Measurements from ENCODE around the gene NF1. TPM values are rescaled to one million over a fixed set of nuclear protein-coding genes. Genes with fewer than 3 reads are reported as not detected.

The NF1 gene
- total and polyA plus RNA-seq, 2 of the 13 experiments (the other 11 are each of a cell fraction or from before 2014, with no cell fraction given), result 21.5 to 26.5 TPM

DNA sequence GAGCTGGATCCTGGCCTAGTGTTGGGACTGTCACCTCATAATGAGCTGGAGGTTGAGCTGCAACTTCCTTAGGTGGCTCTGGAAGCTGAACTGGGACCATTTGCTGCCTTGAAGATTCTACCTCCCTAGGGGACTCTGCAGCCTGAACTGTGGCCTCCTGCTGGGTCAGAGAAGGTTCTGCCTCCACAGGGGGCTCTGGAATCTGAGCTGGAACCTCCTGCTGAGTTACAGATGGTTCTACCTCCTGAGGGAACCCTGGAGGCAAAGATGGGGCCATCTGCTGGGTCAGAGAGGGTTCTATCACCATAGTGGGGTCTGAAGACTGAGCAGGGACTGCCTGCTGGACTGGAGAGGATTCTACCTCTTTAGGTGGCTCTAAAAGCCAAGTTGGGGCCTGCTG, 46.6 kb upstream of the NF1 start (continued):
- TF ChIP-seq, protein P1, sequence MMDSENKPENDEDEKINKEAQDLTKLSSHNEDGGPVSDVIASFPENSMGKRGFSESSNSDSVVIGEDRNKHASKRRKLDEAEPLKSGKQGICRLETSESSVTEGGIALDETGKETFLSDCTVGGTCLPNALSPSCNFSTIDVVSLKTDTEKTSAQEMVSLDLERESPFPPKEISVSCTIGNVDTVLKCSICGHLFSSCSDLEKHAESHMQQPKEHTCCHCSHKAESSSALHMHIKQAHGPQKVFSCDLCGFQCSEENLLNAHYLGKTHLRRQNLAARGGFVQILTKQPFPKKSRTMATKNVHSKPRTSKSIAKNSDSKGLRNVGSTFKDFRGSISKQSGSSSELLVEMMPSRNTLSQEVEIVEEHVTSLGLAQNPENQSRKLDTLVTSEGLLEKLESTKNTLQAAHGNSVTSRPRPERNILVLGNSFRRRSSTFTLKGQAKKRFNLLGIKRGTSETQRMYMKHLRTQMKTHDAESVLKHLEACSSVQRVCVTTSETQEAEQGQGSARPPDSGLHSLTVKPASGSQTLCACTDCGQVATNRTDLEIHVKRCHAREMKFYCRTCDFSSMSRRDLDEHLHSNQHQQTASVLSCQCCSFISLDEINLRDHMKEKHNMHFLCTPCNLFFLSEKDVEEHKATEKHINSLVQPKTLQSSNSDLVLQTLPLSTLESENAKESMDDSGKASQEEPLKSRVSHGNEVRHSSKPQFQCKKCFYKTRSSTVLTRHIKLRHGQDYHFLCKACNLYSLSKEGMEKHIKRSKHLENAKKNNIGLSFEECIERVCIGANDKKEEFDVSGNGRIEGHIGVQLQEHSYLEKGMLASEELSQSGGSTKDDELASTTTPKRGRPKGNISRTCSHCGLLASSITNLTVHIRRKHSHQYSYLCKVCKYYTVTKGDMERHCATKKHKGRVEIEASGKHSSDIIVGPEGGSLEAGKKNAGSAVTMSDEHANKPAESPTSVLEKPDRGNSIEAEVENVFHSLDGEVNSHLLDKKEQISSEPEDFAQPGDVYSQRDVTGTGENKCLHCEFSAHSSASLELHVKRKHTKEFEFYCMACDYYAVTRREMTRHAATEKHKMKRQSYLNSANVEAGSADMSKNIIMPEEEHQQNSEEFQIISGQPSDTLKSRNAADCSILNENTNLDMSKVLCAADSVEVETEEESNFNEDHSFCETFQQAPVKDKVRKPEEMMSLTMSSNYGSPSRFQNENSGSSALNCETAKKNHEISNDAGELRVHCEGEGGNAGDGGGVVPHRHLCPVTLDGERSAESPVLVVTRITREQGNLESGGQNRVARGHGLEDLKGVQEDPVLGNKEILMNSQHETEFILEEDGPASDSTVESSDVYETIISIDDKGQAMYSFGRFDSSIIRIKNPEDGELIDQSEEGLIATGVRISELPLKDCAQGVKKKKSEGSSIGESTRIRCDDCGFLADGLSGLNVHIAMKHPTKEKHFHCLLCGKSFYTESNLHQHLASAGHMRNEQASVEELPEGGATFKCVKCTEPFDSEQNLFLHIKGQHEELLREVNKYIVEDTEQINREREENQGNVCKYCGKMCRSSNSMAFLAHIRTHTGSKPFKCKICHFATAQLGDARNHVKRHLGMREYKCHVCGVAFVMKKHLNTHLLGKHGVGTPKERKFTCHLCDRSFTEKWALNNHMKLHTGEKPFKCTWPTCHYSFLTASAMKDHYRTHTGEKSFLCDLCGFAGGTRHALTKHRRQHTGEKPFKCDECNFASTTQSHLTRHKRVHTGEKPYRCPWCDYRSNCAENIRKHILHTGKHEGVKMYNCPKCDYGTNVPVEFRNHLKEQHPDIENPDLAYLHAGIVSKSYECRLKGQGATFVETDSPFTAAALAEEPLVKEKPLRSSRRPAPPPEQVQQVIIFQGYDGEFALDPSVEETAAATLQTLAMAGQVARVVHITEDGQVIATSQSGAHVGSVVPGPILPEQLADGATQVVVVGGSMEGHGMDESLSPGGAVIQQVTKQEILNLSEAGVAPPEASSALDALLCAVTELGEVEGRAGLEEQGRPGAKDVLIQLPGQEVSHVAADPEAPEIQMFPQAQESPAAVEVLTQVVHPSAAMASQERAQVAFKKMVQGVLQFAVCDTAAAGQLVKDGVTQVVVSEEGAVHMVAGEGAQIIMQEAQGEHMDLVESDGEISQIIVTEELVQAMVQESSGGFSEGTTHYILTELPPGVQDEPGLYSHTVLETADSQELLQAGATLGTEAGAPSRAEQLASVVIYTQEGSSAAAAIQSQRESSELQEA (CRISPR knock-in tag; IDR thresholded peaks at IDR 0.05; ENCODE audit: not compliant biosample characterization), result no peak
- TF ChIP-seq, protein P2, sequence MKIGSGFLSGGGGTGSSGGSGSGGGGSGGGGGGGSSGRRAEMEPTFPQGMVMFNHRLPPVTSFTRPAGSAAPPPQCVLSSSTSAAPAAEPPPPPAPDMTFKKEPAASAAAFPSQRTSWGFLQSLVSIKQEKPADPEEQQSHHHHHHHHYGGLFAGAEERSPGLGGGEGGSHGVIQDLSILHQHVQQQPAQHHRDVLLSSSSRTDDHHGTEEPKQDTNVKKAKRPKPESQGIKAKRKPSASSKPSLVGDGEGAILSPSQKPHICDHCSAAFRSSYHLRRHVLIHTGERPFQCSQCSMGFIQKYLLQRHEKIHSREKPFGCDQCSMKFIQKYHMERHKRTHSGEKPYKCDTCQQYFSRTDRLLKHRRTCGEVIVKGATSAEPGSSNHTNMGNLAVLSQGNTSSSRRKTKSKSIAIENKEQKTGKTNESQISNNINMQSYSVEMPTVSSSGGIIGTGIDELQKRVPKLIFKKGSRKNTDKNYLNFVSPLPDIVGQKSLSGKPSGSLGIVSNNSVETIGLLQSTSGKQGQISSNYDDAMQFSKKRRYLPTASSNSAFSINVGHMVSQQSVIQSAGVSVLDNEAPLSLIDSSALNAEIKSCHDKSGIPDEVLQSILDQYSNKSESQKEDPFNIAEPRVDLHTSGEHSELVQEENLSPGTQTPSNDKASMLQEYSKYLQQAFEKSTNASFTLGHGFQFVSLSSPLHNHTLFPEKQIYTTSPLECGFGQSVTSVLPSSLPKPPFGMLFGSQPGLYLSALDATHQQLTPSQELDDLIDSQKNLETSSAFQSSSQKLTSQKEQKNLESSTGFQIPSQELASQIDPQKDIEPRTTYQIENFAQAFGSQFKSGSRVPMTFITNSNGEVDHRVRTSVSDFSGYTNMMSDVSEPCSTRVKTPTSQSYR (CRISPR knock-in tag; IDR thresholded peaks at IDR 0.05; ENCODE audit: borderline replicate concordance), result no peak
- TF ChIP-seq ZBTB8A (CRISPR knock-in tag; IDR thresholded peaks at IDR 0.05; ENCODE audit: borderline replicate concordance, low read depth) (no peak), ZFX (CRISPR knock-in tag; IDR thresholded peaks at IDR 0.05; ENCODE audit: low read depth) (no peak)
